A673 (cell line): ENCODE data around the gene CCNK. TPM values are rescaled to one million over a fixed set of nuclear protein-coding genes. Genes with fewer than 3 reads are reported as not detected.

Experiments
- BruUV-seq: library from RNA; stranded (reverse); fragments of 400-500 nt; replicated peaks from 2 replicates; lab custom pipeline; 2021; lab: Mats Ljungman, UMichigan
- CTCF ChIA-PET: fragments of 300-600 bp; sonication (Branson Sonifier 250); formaldehyde crosslinking; loops from one replicate; lab custom pipeline; 2022; ENCODE audit warnings: antibody characterized with exemption; lab: Charles Lee
- POLR2A ChIA-PET: fragments of 300-600 bp; sonication (Branson Sonifier 250); formaldehyde crosslinking; loops from one replicate; lab custom pipeline; 2022; ENCODE audit warnings: antibody characterized with exemption; ENCODE audit not compliant: low non-redundant PET; lab: Charles Lee
- DNase-seq: peaks from one replicate; pipeline ENCODE4 v3.0.0-alpha.2; 2015; ENCODE audit warnings: low spot score
- H3K27ac ChIP-seq: fragments of 200-600 bp; sonication (generic); 2 replicates; pipeline ENCODE4 v1.5.1; 2016; ENCODE audit warnings: mixed run types, low read depth, mild to moderate bottlenecking, mixed read lengths, antibody characterized with exemption, low read length; ENCODE audit not compliant: poor library complexity, severe bottlenecking
- H3K27me3 ChIP-seq: fragments of 200-600 bp; sonication (generic); replicated peaks from 2 replicates; pipeline ENCODE4 v1.6.1; 2017; ENCODE audit warnings: mixed run types, low read depth, mild to moderate bottlenecking, mixed read lengths, antibody characterized with exemption, low read length; ENCODE audit not compliant: insufficient read depth, poor library complexity
- H3K36me3 ChIP-seq: fragments of 200-600 bp; sonication (generic); 2 replicates; pipeline ENCODE4 v1.6.1; 2016; ENCODE audit warnings: mixed run types, mild to moderate bottlenecking, mixed read lengths, antibody characterized with exemption, low read length; ENCODE audit not compliant: insufficient read depth, poor library complexity, severe bottlenecking
- H3K4me1 ChIP-seq: fragments of 200-600 bp; sonication (generic); 2 replicates; pipeline ENCODE4 v1.6.1; 2017; ENCODE audit warnings: mixed run types, mild to moderate bottlenecking, mixed read lengths, antibody characterized with exemption, low read length; ENCODE audit not compliant: insufficient read depth, poor library complexity, severe bottlenecking
- H3K4me3 ChIP-seq: fragments of 200-600 bp; sonication (generic); 2 replicates; pipeline ENCODE4 v1.5.1; 2016; ENCODE audit warnings: low read depth, mixed run types, mild to moderate bottlenecking, mixed read lengths, low read length; ENCODE audit not compliant: poor library complexity, severe bottlenecking
- H3K9me3 ChIP-seq: fragments of 200-600 bp; sonication (generic); 2 replicates; pipeline ENCODE4 v1.6.1; 2016; ENCODE audit warnings: mixed run types, low read depth, mild to moderate bottlenecking, mixed read lengths, antibody characterized with exemption, low read length; ENCODE audit not compliant: poor library complexity, severe bottlenecking
- CTCF ChIP-seq: fragments of 300-800, 200-600 bp; sonication (generic); conservative IDR thresholded peaks from 2 replicates; pipeline ENCODE4 v1.5.1; 2017; ENCODE audit warnings: low read depth, mild to moderate bottlenecking, antibody characterized with exemption, low read length, moderate library complexity, mixed read lengths
- EZH2 ChIP-seq: fragments of 200-600 bp; sonication (generic); IDR thresholded peaks from 2 replicates; pipeline ENCODE4 v1.6.1; 2017; ENCODE audit warnings: borderline replicate concordance, low read depth, mild to moderate bottlenecking, mixed read lengths, antibody characterized with exemption, low read length; ENCODE audit not compliant: poor library complexity, severe bottlenecking
- intact Hi-C: fragments of 100-400 bp; cut with micrococcal nuclease; formaldehyde crosslinking; loops from one replicate; pipeline ENCODE4 v1.10.0; 2022; ENCODE audit not compliant: unreplicated experiment
- total RNA-seq: library from RNA; stranded (reverse); gene quantifications from 2 replicates; pipeline ENCODE4 v1.2.3, GENCODE V29; 2021

CCNK gene
- total RNA-seq, 1 experiment from 2014 or later = 88.0 TPM

GRCh38 chr14:99459481-99460100 is 21.6 kb upstream of the CCNK start:
- no peaks in the 10 kb centered on the region for H3K9me3 ChIP-seq
- no peaks in the 10 kb centered on the region for H3K4me1 ChIP-seq
- intact Hi-C loops = no loop called here
- no peak overlapping the region for H3K27ac ChIP-seq
- no peaks in the 10 kb centered on the region for H3K27me3 ChIP-seq
- no peak for DNase-seq
- TF ChIP-seq EZH2 (no peak), CTCF (no peak)
- no TSS peak for BruUV-seq
- CTCF ChIA-PET = no interaction called here
- H3K4me3 ChIP-seq = no peak overlapping the region
- POLR2A ChIA-PET = no interaction called here
- H3K36me3 ChIP-seq = peaks cover 42% of the 10 kb centered on the region

GRCh38 chr14:99460793-99461192 is 20.4 kb upstream of the CCNK start:
- ChIA-PET POLR2A (interaction anchor here (0.5 kb wide), 1 partner anchor 52 kb away, joined by 6 read pairs; no protein-coding TSS in a partner anchor), CTCF (no interaction called here)
- TF ChIP-seq EZH2 (no peak), CTCF (no peak)
- no peaks in the 10 kb centered on the region for H3K9me3 ChIP-seq
- H3K4me1 ChIP-seq = no peaks in the 10 kb centered on the region
- no TSS peak for BruUV-seq
- no peak overlapping the region for H3K27ac ChIP-seq
- DNase-seq = no peak
- intact Hi-C loops = no loop called here
- no peak overlapping the region for H3K4me3 ChIP-seq
- no peaks in the 10 kb centered on the region for H3K27me3 ChIP-seq
- H3K36me3 ChIP-seq = peaks cover 40% of the 10 kb centered on the region

- Histone ChIP-seq H3K9me3 (no peaks in the 10 kb centered on the region), H3K27ac (no peak overlapping the region), H3K4me3 (no peak overlapping the region), H3K4me1 (no peaks in the 10 kb centered on the region), H3K27me3 (no peaks in the 10 kb centered on the region), H3K36me3 (peaks cover 33% of the 10 kb centered on the region)
- no TSS peak for BruUV-seq
- no peak for TF ChIP-seq CTCF
- POLR2A ChIA-PET = interaction anchor here (0.5 kb wide), 1 partner anchor 51 kb away, joined by 6 read pairs; no protein-coding TSS in a partner anchor
- CTCF ChIA-PET = no interaction called here
- intact Hi-C loops = no loop called here
- DNase-seq = no peak
These were observed 19.7 kb upstream of the CCNK start for GRCh38 chr14:99461411-99462085.
